NOMO-1 treated with dmso at 0.1 percent for 144 hours (cell line): Measurements from ENCODE around the gene LMNA.

ENCODE experiments used
- DNase-seq: peaks from one replicate; lab custom pipeline; 2025; ENCODE audit not compliant: unreplicated experiment; lab: John Stamatoyannopoulos, UW

The LMNA gene

GRCh38 chr1:156081917-156082308 lies 32.6 kb upstream of the LMNA start:
- no peak for DNase-seq

- no peak for DNase-seq
These were observed 32.0 kb upstream of the LMNA start, which contains the start of gene MEX3A for GRCh38 chr1:156082309-156083091. MEX3A (minus strand) TSS chr1:156082465; CDS start chr1:156081998, 467 bp downstream.

- no peak for DNase-seq
These were observed 30.4 kb upstream of the LMNA start for GRCh38 chr1:156083800-156084790.

GRCh38 chr1:156086256-156086662 lies 28.3 kb upstream of the LMNA start:
- DNase-seq = no peak

- DNase-seq = no peak
These were observed 24.8 kb upstream of the LMNA start for GRCh38 chr1:156089704-156090103.

- DNase-seq = no peak
These were observed 24.2 kb upstream of the LMNA start for GRCh38 chr1:156090138-156090839.

- DNase-seq = peak; percentile 37
These were observed 23.7 kb upstream of the LMNA start for GRCh38 chr1:156090840-156091188.

GRCh38 chr1:156091610-156092009 lies 22.9 kb upstream of the LMNA start:
- DNase-seq = no peak

- DNase-seq = no peak
These were observed 18.5 kb upstream of the LMNA start for GRCh38 chr1:156095906-156096508.

- peak; percentile 83 for DNase-seq
These were observed 17.7 kb upstream of the LMNA start for GRCh38 chr1:156096640-156097391.

- DNase-seq = no peak
These were observed 16.9 kb upstream of the LMNA start for GRCh38 chr1:156097499-156098178.

- no peak for DNase-seq
These were observed 15.7 kb upstream of the LMNA start for GRCh38 chr1:156098784-156099183.

GRCh38 chr1:156099282-156099681 lies 15.2 kb upstream of the LMNA start:
- DNase-seq = no peak

GRCh38 chr1:156100205-156100995 lies 14.1 kb upstream of the LMNA start:
- DNase-seq = no peak

- no peak for DNase-seq
These were observed 12.6 kb upstream of the LMNA start for GRCh38 chr1:156101880-156102279.

- no peak for DNase-seq
These were observed 11.6 kb upstream of the LMNA start for GRCh38 chr1:156102633-156103511.

- DNase-seq = no peak
These were observed 11.0 kb upstream of the LMNA start for GRCh38 chr1:156103521-156103947.
